HepG2 (cell line): ENCODE results near the gene GRK3. TPM values are rescaled to one million over a fixed set of nuclear protein-coding genes. Genes with fewer than 3 reads are reported as not detected.

Experiments
- BORCS8-MEF2B ChIP-seq: sonication (generic); formaldehyde crosslinking; IDR thresholded peaks from 2 replicates; pipeline ENCODE4 v1.8.0; 2022; ENCODE audit warnings: mild to moderate bottlenecking, missing genetic modification reagents
- BRF2 ChIP-seq: sonication (generic); formaldehyde crosslinking; IDR thresholded peaks from 2 replicates; pipeline ENCODE4 v1.8.1; 2022; ENCODE audit warnings: mild to moderate bottlenecking, missing genetic modification reagents
- CBX5 ChIP-seq: sonication (generic); formaldehyde crosslinking; IDR thresholded peaks from 2 replicates; pipeline ENCODE4 v1.4.0; 2020; ENCODE audit warnings: missing genetic modification reagents, borderline replicate concordance
- DZIP1 ChIP-seq: sonication (generic); formaldehyde crosslinking; IDR thresholded peaks from 2 replicates; pipeline ENCODE4 v1.5.0; 2020; ENCODE audit warnings: mild to moderate bottlenecking, missing genetic modification reagents
- GMEB1 ChIP-seq: sonication (generic); formaldehyde crosslinking; IDR thresholded peaks from 2 replicates; pipeline ENCODE4 v1.5.1; 2020; ENCODE audit warnings: missing genetic modification reagents, mild to moderate bottlenecking, borderline replicate concordance
- MED8 ChIP-seq: sonication (generic); formaldehyde crosslinking; IDR thresholded peaks from 2 replicates; pipeline ENCODE4 v1.8.1; 2023; ENCODE audit warnings: mild to moderate bottlenecking, missing genetic modification reagents; ENCODE audit not compliant: insufficient replicate concordance
- MTF2 ChIP-seq: sonication (generic); formaldehyde crosslinking; IDR thresholded peaks from 2 replicates; pipeline ENCODE4 v1.5.0; 2020; ENCODE audit warnings: missing genetic modification reagents, borderline replicate concordance
- NCOA5 ChIP-seq: sonication (generic); formaldehyde crosslinking; IDR thresholded peaks from 2 replicates; pipeline ENCODE4 v1.4.0; 2020; ENCODE audit warnings: missing genetic modification reagents
- PBX2 ChIP-seq: IDR thresholded peaks from 2 replicates; pipeline ENCODE4 v1.6.1; 2016; ENCODE audit warnings: control low read depth
- PBX3 ChIP-seq: sonication (generic); formaldehyde crosslinking; IDR thresholded peaks from 2 replicates; pipeline ENCODE4 v1.8.1; 2023; ENCODE audit warnings: missing genetic modification reagents, inconsistent platforms, borderline replicate concordance
- RORA ChIP-seq: sonication (generic); formaldehyde crosslinking; IDR thresholded peaks from 2 replicates; pipeline ENCODE4 v1.5.0; 2020; ENCODE audit warnings: mild to moderate bottlenecking, missing genetic modification reagents, moderate library complexity
- THAP8 ChIP-seq: sonication (generic); formaldehyde crosslinking; IDR thresholded peaks from 2 replicates; pipeline ENCODE4 v1.5.1; 2020; ENCODE audit warnings: missing genetic modification reagents, mild to moderate bottlenecking, borderline replicate concordance
- ZBTB8A ChIP-seq: sonication (generic); formaldehyde crosslinking; IDR thresholded peaks from 2 replicates; pipeline ENCODE4 v1.4.0; 2020; ENCODE audit warnings: mild to moderate bottlenecking, low read depth, missing genetic modification reagents, borderline replicate concordance
- ZNF20 ChIP-seq: sonication (generic); formaldehyde crosslinking; IDR thresholded peaks from 2 replicates; pipeline ENCODE4 v1.4.0; 2020; ENCODE audit warnings: mild to moderate bottlenecking, moderate library complexity, missing genetic modification reagents
- ZNF207 ChIP-seq: fragments of 450-650 bp; IDR thresholded peaks from 2 replicates; pipeline ENCODE4 v1.6.1; 2016; ENCODE audit warnings: antibody characterized with exemption, borderline replicate concordance
- ZNF772 ChIP-seq: sonication (generic); formaldehyde crosslinking; IDR thresholded peaks from 2 replicates; pipeline ENCODE4 v1.5.0; 2020; ENCODE audit warnings: mild to moderate bottlenecking, missing genetic modification reagents
- ZNF775 ChIP-seq: sonication (generic); formaldehyde crosslinking; IDR thresholded peaks from 2 replicates; pipeline ENCODE4 v1.4.0; 2020; ENCODE audit warnings: missing genetic modification reagents, mild to moderate bottlenecking, moderate library complexity, borderline replicate concordance
- polyA plus RNA-seq, 8 experiments: library from polyadenylated mRNA; depleted of rRNA in 3 of 8; stranded (reverse) in 7 of 8; unstranded in 1 of 8; fragments of >200 nt; fragmentation: Illumina TruSeq in 4 of 8; extraction: Trizol in 4 of 8; gene quantifications; 2 replicates each; pipeline versions ENCODE4 v1.2.1 to v1.2.3, GENCODE V29; 2011 to 2016; ENCODE audit warnings: low read depth in 4 of 8, missing spikeins in 1 of 8, mixed read lengths in 1 of 8; ENCODE audit not compliant: insufficient read depth in 1 of 8
- total RNA-seq, 5 experiments: library from RNA; depleted of rRNA; stranded (reverse); fragments of >200 nt; fragmentation: Illumina TruSeq; extraction: Trizol; gene quantifications; 2 replicates each; pipeline ENCODE4 v1.2.3, GENCODE V29; 2016; ENCODE audit warnings: low read depth in 1 of 5

GRK3 gene
- total and polyA plus RNA-seq, 2 of the 13 experiments (the other 11 are each of a cell fraction or from before 2014, with no cell fraction given), result 8.5 to 16.7 TPM

- TF ChIP-seq MED8, result no peak
- TF ChIP-seq PBX2 (CRISPR knock-in tag), result no peak
- TF ChIP-seq RORA, result no peak
- TF ChIP-seq PBX3, result no peak
- no peak for TF ChIP-seq MTF2 (CRISPR knock-in tag)
- no peak for TF ChIP-seq CBX5 (CRISPR knock-in tag)
- no peak for TF ChIP-seq ZNF775 (CRISPR knock-in tag)
- TF ChIP-seq ZNF207, result no peak
- no peak for TF ChIP-seq BRF2 (CRISPR knock-in tag)
- TF ChIP-seq ZNF772 (CRISPR knock-in tag), result no peak
- TF ChIP-seq BORCS8-MEF2B, result no peak
- TF ChIP-seq GMEB1 (CRISPR knock-in tag), result no peak; the same call in 1 of the 2 replicates
- no peak for TF ChIP-seq THAP8
- TF ChIP-seq NCOA5 (CRISPR knock-in tag), result no peak
- no peak for TF ChIP-seq ZNF20
- TF ChIP-seq ZBTB8A, result no peak
- no peak for TF ChIP-seq DZIP1 (CRISPR knock-in tag)
These were observed 635 bp upstream of the GRK3 start (continued) for GRCh38 chr22:25563761-25564319.
